HG02973 (cell line): ENCODE data around the gene ANXA3.

ENCODE experiments used
- ATAC-seq: cut with Tn5 transposase; IDR thresholded peaks from one replicate; pipeline ENCODE4 v1.9.1; 2021; ENCODE audit warnings: moderate library complexity; ENCODE audit not compliant: unreplicated experiment

Gene ANXA3

GRCh38 chr4:78608684-78609083 is 57.1 kb downstream of the ANXA3 start:
- ATAC-seq = no peak

GRCh38 chr4:78609580-78609979 is 58.0 kb downstream of the ANXA3 start:
- ATAC-seq = no peak

DNA sequence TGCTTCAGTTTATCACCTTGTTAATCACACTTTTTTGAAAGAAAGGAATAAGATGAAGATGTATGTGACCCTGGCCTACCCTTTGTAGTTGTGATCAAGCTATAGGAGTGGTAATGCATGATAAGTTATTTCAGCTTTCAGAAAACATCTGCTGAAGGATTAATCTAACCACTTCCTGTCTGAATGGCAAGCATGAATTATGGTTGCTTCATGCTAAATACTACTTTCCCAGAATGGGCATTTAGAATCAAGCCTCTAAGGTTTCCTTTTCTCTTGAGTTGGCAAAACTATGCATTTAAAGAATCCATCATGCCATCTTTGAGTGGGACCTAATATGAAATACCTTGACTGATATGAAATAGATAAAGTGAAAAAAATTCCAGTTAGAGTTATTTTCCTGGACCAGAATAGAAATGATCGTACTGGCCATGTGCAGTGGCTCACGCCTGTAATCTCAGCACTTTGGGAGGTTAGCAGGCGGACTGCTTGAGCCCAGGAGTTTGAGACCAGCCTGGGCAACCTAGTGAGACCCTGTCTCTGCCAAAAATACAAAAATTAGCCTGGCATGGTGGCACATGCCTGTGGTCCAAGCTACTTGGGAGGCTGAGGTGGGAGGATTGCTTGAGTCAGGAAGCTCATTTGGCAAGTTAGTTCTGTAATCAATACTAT is 59.1 kb downstream of the ANXA3 start:
- no peak for ATAC-seq

DNA sequence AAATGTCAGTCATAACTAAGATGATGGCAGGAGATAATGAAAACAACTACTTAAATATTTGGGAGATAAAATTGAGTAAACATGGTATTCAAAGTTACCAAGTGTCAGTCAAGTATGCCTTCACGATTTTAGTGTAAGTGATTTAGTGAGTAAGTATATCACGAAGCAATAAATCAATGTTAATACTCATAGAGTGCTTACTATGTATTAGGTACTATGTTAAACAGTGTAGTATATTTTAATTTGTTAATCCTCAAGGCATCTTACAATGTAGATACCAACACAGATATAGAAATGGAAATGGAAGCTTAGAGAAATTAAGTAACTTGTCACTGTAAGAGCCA is 59.6 kb downstream of the ANXA3 start:
- no peak for ATAC-seq

- no peak for ATAC-seq
These were observed 61.0 kb downstream of the ANXA3 start for GRCh38 chr4:78612398-78613178.

DNA sequence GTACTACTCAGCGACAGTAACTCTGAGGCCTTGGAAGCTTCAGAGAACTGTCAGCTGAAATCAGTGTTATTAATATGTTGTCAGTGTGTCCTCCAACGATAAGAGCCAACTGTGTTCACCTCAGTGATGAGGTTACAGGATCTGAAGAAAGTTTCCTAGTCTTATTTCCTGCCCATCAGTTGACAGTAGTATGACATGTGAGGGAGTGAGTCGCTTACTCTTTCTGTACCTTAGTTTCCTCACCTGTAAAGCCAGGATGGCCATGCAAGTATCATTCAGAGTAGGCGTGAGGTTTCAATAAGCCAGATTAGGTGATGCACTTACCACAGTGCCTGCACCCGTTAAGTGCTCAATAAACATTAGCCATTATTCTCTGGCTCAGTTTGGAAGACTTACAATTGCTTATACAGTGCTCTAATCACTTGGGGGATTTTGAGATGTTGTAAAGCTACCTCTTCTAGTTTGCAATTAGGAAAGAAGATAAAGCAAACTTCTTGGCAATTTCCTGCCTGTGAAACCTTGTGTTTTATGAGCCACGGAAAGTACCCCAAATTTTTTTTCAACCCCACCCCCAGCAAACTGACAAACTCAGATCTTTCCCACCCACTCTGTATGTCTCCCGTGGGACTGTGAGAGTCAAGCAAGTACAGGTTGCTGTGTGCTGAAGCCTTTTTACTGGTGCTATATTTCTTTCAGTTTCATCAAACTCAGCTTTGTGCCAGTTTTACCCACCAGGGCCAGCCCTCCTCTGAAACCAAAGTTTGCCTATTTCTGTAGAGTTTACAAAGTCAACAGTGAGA is 62.2 kb downstream of the ANXA3 start:
- ATAC-seq = peak; percentile 72

GRCh38 chr4:78616046-78616498 is 64.5 kb downstream of the ANXA3 start:
- no peak for ATAC-seq

GRCh38 chr4:78618436-78618835 is 66.9 kb downstream of the ANXA3 start:
- no peak for ATAC-seq

DNA sequence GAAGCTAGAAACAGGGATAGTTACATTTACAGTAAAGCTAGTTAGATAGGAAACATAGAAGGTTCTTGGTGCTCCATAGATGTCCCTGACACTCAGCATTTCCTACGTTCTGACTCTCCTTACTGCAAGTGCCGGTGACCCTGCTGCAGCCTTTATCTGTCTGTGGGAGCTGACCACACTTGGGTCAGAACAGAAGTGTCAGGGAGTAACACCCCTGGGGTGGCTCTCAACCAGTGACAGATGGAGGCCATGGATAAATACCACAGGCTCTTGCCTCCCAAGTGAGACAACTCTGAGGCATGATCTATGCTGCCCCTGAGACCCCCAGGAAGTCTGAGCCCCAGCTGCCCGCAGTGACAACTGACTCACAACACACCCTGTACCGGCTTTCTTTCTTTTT is 69.8 kb downstream of the ANXA3 start:
- no peak for ATAC-seq

DNA sequence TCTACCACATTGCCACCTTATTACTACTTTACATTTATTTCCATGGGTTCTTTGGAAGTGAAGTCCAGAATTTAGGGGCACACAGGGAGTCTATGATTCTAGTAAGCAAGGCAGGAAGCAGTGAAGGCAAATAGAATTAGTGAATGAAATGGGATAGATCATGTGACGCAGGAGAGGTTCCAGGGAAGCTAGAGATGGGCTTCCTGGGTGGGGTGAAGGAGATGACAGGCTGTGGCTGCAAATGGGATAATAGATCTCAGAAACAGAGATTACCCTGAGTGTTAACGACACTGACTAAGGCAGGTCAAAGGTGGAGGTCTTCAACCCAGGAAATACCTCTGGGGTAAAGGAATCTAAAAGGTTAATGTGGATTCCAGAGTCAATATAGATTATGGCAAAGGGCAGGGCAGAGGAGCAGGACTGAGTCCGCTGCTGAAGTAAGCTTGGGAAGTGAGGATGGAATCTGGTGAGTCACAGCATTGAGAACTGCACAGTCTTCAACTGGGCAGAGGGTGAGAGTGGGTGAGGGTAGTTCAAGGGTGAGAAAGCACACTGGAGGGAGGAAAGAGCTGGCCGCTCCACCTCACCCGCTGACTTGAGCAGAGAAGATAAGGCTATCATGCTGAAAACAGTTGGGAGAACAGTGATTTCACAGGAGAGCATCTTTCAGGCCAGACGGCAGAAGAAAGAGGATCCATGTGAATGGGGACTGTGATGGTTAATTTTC is 70.8 kb downstream of the ANXA3 start:
- no peak for ATAC-seq

GRCh38 chr4:78624048-78624447 is 72.5 kb downstream of the ANXA3 start:
- no peak for ATAC-seq

DNA sequence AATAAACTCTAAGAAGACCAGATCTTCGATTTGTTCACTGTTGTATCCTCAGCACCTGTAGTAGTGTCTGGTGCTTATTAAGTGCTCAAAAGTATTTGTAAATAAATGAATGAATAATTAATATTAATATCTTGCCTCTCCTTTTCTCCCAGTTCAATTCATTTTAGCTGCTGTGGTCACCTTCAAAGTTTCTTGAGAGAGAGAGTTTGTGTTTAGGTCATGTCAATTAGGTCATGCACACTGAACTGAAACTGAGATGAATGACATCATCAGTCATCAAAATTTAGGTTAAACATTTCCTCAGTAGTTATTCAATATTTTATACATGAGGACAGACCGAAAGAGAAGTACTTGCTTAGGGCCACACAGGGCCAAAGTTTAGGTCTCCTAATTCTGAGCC is 73.5 kb downstream of the ANXA3 start:
- peak; percentile 49 for ATAC-seq

DNA sequence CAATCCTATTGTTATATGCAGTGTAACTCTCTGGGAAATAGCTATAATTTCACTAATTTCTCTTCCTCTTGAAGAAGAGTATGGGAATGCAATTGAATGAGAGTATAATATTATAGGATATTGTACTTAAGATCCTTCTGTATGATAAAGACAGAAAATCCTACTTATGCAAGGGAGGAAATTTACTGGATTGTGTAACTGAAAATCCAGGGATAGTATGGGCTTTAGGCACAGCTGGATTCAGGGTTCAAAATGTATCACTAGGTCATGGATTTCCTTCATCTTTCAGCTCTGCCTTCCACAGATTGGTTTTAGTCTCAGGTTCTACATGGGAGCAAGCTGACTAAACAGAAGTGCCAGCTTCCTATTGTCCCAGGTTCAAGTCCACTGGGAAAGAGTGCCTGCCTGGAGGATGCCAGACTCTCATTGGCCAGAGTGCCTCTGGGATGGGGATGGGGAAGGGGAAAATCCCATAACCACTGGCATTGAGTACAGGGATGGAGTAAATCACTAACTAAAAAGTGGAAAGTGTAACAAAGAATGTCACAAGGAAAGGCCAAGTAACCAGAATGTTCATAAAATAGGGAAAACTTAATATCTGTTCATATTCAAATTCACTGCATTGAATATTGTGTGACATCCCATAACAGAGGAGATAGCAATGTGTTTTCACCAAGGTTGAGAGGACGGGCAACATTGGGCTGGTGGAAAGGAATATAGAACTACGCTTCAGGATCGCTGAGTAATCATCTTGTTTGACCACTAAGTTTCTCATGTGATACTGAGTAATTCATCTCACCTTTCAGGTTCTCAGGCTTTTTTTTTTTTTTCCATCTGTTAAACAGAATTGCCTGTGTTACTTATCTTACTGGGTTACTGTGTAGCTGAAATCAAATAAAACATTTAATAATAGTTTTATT is 75.7 kb downstream of the ANXA3 start:
- ATAC-seq = no peak

DNA sequence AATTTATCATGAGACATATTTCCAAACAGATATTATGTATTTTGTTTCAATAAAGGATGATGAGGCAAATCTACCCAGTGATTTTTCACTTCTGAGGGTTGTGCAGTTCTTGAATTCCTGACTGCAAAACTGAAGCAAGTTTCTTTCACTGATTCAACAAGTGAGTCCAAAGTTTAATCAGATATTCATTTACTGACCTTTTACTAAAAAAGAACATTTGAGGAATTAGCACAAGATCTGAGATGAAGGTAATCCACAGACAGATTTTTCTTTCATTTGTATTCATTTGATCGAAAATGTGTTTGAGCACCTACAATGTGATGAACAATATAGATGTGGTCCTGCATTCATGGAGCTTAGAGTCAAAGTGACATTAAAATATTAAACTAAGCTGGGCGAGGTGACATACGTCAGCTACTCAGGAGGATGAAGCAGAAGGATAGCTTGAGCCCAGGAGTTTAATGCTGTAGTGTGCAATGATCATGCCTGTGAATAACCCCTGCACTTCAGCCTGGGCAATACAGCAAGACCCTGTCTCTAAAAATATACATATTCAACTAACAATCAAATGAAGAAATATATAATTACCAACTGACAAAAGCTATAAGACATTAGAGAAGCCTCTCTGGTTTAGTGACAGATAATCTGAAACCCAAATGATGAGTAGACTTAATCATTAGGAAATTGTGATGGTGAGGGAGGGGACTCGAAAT is 76.6 kb downstream of the ANXA3 start:
- ATAC-seq = no peak

DNA sequence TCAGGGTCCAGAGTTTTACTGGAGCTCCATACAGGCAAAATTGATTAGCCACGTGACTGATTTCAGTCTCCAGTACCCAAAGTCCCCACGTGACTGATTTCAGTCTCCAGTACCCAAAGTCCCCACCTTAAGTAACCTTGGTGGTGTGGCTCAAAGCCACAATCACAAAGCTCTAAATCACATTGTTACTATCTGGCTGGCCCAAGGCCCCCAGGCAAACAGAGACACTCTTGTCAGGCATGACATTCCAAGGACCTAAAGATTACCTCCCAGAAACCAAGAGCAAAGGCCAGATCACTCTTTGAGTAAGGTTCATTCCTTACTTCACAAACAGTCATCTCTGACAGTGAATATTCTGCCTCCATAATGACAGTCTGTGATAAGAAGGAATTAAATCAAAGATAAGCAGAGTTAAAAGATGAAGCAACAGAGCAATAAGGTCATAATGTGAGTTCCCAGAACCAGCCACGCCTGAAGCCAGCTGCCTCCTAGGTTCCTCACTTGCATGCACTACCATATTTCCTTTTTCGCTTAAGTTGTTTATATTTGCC is 78.5 kb downstream of the ANXA3 start:
- ATAC-seq = no peak

DNA sequence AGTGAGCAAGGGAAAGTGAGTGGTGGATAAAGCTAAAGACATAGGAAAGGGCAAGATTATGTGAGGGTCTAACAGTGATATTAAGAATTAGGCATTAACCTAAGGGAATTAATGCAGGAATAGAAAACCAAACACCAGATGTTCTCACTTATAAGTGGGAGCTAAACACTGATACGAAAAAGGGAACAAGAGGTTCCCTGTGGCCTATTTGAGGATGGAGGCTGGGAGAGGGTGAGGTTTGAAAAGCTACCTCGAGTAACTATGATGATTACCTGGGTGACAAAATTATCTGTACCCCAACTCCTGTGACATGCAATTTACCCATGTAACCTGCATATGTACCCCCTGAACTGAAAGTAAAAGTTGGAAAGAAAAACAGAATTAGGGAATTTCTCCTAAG is 79.0 kb downstream of the ANXA3 start:
- ATAC-seq = no peak

- ATAC-seq = no peak
These were observed 82.6 kb downstream of the ANXA3 start for GRCh38 chr4:78634011-78634664.

GRCh38 chr4:78638337-78639172 is 87.0 kb downstream of the ANXA3 start:
- peak; percentile 85 for ATAC-seq
